CD4-positive, CD25-positive, alpha-beta regulatory T cell (primary cell): ENCODE measurements around the gene SMAD2. TPM values are rescaled to one million over a fixed set of nuclear protein-coding genes. Genes with fewer than 3 reads are reported as not detected.

Experiments used
- ATAC-seq, 2 donors: fragments of 150-1000 bp; cut with Tn5 transposase; one replicate each; pipeline ENCODE4 v1.10.0; 2021; ENCODE audit warnings: low read depth in 2 of 2, moderate number of reproducible peaks in 2 of 2, moderate library complexity in 1 of 2
- DNase-seq, 3 donors: peaks; one replicate each; pipeline versions ENCODE4 v3.0.0 to v3.0.0-alpha.2; 2012 to 2022; ENCODE audit warnings: mixed read lengths in 1 of 3
- H3K27ac ChIP-seq: one replicate; pipeline ENCODE4 v1.7.0; 2013; ENCODE audit warnings: mild to moderate bottlenecking, low read length; ENCODE audit not compliant: insufficient read depth, poor library complexity, severe bottlenecking
- H3K27me3 ChIP-seq: one replicate; pipeline ENCODE4 v1.7.0; 2013; ENCODE audit warnings: low read length; ENCODE audit not compliant: control insufficient read depth, insufficient read depth
- H3K36me3 ChIP-seq: one replicate; pipeline ENCODE4 v1.7.0; 2013; ENCODE audit warnings: mild to moderate bottlenecking, low read length, moderate library complexity; ENCODE audit not compliant: control insufficient read depth, insufficient read depth
- H3K4me1 ChIP-seq: 2 replicates; pipeline ENCODE4 v1.7.0; 2013; ENCODE audit warnings: mild to moderate bottlenecking, low read length; ENCODE audit not compliant: insufficient read depth, control insufficient read depth, poor library complexity, severe bottlenecking
- H3K4me3 ChIP-seq: one replicate; pipeline ENCODE4 v1.7.0; 2013; ENCODE audit warnings: low read depth, mild to moderate bottlenecking, low read length, moderate library complexity
- H3K9me3 ChIP-seq, 2 experiments: 1 replicate in 1 of 2; 2 replicates in 1 of 2; pipeline ENCODE4 v1.7.0; 2013; ENCODE audit warnings: low read length in 2 of 2, mild to moderate bottlenecking in 1 of 2, moderate library complexity in 1 of 2; ENCODE audit not compliant: control insufficient read depth in 2 of 2
- H3K27ac Mint-ChIP-seq, 3 donors: one replicate each; pipeline ENCODE4 v1.8.0; 2020 to 2022; ENCODE audit warnings: mild to moderate bottlenecking in 3 of 3, mixed read lengths in 3 of 3, moderate library complexity in 2 of 3
- H3K27me3 Mint-ChIP-seq: one replicate; pipeline ENCODE4 v1.8.0; 2022; ENCODE audit warnings: mild to moderate bottlenecking, mixed read lengths
- H3K36me3 Mint-ChIP-seq: one replicate; pipeline ENCODE4 v1.8.0; 2020; ENCODE audit warnings: mixed read lengths
- H3K4me1 Mint-ChIP-seq, 4 donors: one replicate each; pipeline ENCODE4 v1.8.0; 2020 to 2022; ENCODE audit warnings: mixed read lengths in 4 of 4, mild to moderate bottlenecking in 1 of 4
- H3K4me3 Mint-ChIP-seq, 4 donors: one replicate each; pipeline ENCODE4 v1.8.0; 2020 to 2022; ENCODE audit warnings: mild to moderate bottlenecking in 4 of 4, mixed read lengths in 4 of 4, moderate library complexity in 3 of 4
- H3K9me3 Mint-ChIP-seq, 7 donors: one replicate each; pipeline ENCODE4 v1.8.0; 2020 to 2022; ENCODE audit warnings: mixed read lengths in 7 of 7, mild to moderate bottlenecking in 3 of 7, moderate library complexity in 2 of 7
- polyA plus RNA-seq, 4 donors: library from polyadenylated mRNA; unstranded; fragments of 300-500 nt; fragmentation: Illumina TruSeq; gene quantifications; one replicate each; pipeline ENCODE4 v1.2.3, GENCODE V29; 2021
- total RNA-seq: library from RNA; stranded (reverse); gene quantifications from one replicate; pipeline ENCODE4 v1.2.3, GENCODE V29; 2022

The SMAD2 gene
- total and polyA plus RNA-seq, 5 donors from 2014 or later, result 78.1 to 115 (median 94.5) TPM

DNA sequence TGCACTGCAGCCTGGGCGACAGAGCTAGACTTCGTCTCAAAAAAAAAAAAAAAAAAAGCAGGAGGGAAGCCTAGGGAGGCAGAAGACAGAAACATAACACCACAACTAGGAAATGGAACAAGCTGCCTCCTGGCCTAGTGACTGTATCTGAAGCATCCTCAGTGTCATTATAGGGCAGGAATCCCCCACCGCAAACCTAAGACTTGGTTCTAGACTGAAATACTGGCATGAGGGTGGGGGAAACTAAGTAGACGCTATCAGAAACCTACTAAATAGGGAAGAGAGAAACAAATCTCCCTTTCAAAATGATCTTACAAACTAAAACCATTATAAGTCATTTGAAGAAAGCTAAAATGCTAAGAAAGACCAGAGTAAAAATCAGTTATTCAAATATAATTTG, 16.4 kb upstream of the SMAD2 start:
- no peaks in the 10 kb centered on the region for H3K9me3 ChIP-seq
- H3K27ac ChIP-seq, result no peak overlapping the region
- no peaks in the 10 kb centered on the region for H3K36me3 ChIP-seq
- Mint-ChIP-seq H3K36me3 (no peaks in the 10 kb centered on the region), H3K27me3 (peaks cover 39% of the 10 kb centered on the region), H3K27ac (no peak overlapping the region), H3K4me1 (peaks cover 0 to 5% (median 0%) of the 10 kb centered on the region in 4 donors), H3K4me3 (no peak overlapping the region), H3K9me3 (peaks cover 0 to 4% (median 2%) of the 10 kb centered on the region in 7 donors)
- peaks cover 9% of the 10 kb centered on the region for H3K27me3 ChIP-seq
- H3K4me1 ChIP-seq, result no peaks in the 10 kb centered on the region
- H3K4me3 ChIP-seq, result no peak overlapping the region
- no peak for ATAC-seq
- DNase-seq, result no peak

DNA sequence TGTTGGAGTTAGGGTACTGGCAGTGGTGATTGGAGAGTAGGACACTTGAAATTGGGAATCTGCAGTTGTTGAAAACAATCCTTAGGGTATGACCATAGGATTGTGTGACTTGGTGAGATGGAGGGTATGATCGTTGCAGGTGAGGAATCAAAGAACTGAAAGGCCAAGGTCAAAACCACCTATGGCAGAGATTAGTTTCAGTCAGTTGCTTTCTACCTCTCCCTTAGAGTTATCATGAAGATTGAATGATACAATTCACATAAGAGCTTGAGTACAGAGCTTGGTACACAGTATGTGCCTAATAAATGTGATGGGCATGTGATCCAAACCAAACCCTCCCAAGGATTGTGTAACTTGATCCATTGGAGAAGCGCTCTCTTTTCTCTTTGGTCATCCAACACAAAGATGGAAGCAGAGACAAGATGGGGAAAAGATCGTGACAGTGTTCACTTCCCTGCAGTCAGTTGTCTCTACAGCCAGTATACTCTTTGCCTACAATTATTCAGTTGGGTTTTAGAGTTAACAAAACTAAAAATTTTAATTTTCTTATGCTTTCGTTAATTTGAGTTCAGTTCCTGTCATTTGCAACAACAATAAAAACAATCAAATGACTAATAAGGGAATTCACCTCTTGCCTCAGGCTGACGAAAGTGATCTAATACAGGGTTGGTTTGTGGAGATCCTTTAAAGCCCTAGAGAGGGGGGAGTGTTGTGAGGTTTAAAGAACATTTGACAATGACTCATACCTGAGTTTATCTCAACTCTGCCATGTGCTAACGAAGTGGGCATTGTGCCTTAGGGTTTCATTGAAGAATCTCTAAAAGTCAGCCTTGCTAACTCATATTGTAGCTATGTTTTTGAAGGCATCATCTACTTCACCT, 14.8 kb upstream of the SMAD2 start:
- ATAC-seq, result peak; percentile 80 to 85
- H3K4me1 Mint-ChIP-seq, result peaks cover 0 to 5% (median 0%) of the 10 kb centered on the region in 4 donors

DNA sequence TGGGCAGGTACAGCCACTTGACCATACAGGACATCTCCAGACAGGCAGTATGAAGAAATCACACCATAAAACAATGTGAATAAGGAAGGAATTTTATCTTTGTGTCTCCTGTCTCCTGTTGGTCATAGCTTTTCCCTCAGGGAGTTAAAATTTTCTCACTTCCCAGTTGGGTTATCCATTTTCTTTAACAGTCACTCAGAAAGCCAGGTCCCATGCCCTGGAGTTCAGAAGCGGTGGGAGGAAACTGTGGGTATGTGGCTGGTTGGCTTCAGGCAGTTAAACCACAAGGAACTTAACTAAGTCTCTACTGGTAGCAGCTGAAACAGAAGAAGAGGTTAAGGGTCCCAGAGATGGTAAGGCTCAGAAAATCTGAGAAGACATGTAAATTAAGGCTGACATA, 6.5 kb upstream of the SMAD2 start:
- Mint-ChIP-seq H3K4me1 (peaks cover 3 to 14% (median 9%) of the 10 kb centered on the region in 4 donors), H3K36me3 (no peaks in the 10 kb centered on the region), H3K27me3 (peaks cover 7% of the 10 kb centered on the region), H3K9me3 (no peaks in the 10 kb centered on the region), H3K27ac (peak overlapping the region in 1 of 3 donors; percentile 22), H3K4me3 (no peak overlapping the region)
- no peak for DNase-seq
- H3K9me3 ChIP-seq, result no peaks in the 10 kb centered on the region
- peaks cover 1% of the 10 kb centered on the region for H3K4me1 ChIP-seq
- no peak for ATAC-seq
- H3K27ac ChIP-seq, result no peak overlapping the region
- H3K4me3 ChIP-seq, result no peak overlapping the region
- H3K36me3 ChIP-seq, result no peaks in the 10 kb centered on the region
- H3K27me3 ChIP-seq, result peaks cover 3% of the 10 kb centered on the region

More for the DNA sequence above, 14.8 kb upstream of the SMAD2 start:
- peaks cover 36% of the 10 kb centered on the region for H3K27me3 Mint-ChIP-seq
- peak in 1 of 3 donors; percentile 44 for DNase-seq
- Histone ChIP-seq H3K27ac (no peak overlapping the region), H3K27me3 (peaks cover 11% of the 10 kb centered on the region), H3K9me3 (no peaks in the 10 kb centered on the region), H3K4me1 (no peaks in the 10 kb centered on the region), H3K4me3 (no peak overlapping the region), H3K36me3 (no peaks in the 10 kb centered on the region)
- H3K9me3 Mint-ChIP-seq, result peaks cover 0 to 4% (median 2%) of the 10 kb centered on the region in 7 donors
- no peak overlapping the region for H3K27ac Mint-ChIP-seq
- no peaks in the 10 kb centered on the region for H3K36me3 Mint-ChIP-seq
- H3K4me3 Mint-ChIP-seq, result no peak overlapping the region

DNA sequence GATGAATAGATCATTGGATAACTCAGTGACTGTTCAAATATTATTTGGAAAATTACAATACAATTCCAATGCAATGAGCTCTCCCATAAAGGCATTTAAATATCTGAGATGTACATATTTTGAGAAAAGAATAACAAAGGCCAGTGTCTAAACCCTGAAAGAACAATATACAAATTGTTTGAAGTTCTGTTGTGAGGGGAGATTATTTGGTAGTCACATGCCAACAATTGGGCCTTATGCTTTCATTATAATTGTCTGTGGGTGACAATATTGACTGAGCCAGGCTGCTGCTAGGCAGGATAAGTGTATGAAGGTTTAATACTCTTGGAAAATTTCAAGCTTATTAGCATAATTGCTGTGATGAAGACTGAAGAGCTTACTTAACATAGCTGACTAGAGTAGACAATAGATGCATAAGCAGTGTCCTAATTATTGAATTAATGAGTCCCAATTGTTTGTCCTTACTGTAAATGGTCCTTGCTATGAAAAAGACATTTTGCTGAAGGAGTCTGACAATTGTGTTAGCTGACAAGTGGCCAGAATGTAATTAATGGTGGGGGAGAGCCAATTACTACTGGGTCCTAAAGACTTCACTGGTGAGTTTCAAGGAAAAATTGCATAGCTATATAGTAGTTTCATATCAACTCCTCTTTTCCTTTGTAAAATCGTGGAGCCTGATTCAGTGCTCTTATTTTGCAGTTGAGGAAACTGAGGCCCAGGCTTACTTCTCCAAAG, 5.0 kb upstream of the SMAD2 start:
- Mint-ChIP-seq H3K27ac (no peak overlapping the region), H3K4me3 (no peak overlapping the region), H3K4me1 (peaks cover 7 to 17% (median 13%) of the 10 kb centered on the region in 4 donors), H3K9me3 (no peaks in the 10 kb centered on the region), H3K27me3 (peaks cover 7% of the 10 kb centered on the region), H3K36me3 (no peaks in the 10 kb centered on the region)
- Histone ChIP-seq H3K4me1 (peaks cover 10% of the 10 kb centered on the region), H3K9me3 (no peaks in the 10 kb centered on the region), H3K27ac (no peak overlapping the region), H3K27me3 (peaks cover 2% of the 10 kb centered on the region), H3K36me3 (no peaks in the 10 kb centered on the region), H3K4me3 (no peak overlapping the region)
- ATAC-seq (no peak), DNase-seq (no peak)

DNA sequence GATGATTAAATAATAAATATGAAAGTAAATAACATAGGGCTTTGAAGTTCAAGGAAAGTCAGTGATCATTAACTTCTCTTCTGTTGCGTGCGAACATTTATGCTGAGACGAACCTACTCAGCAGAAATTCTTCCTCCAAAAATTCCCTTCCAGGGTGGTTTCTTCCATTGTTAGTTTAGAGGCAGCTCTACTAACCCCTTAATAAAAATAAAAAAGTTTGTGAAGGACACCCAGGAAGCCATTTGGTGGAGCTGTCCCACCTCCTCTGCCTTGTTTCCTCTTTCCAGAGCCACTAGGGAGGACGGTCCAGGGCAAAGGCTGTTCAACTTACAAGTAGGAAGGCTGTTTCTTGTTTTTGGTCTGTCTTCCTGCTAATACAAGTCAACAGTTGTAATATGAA, 2.1 kb upstream of the SMAD2 start:
- Mint-ChIP-seq H3K36me3 (no peaks in the 10 kb centered on the region), H3K4me1 (peaks cover 20 to 37% (median 30%) of the 10 kb centered on the region in 4 donors), H3K27ac (peak overlapping the region in 1 of 3 donors; percentile 91), H3K4me3 (peak overlapping the region in 2 of 4 donors; percentile 73 to 89), H3K27me3 (peaks cover 7% of the 10 kb centered on the region), H3K9me3 (no peaks in the 10 kb centered on the region)
- DNase-seq (no peak), ATAC-seq (no peak)
- Histone ChIP-seq H3K9me3 (no peaks in the 10 kb centered on the region), H3K4me3 (no peak overlapping the region), H3K4me1 (peaks cover 34% of the 10 kb centered on the region), H3K36me3 (no peaks in the 10 kb centered on the region), H3K27ac (no peak overlapping the region), H3K27me3 (no peaks in the 10 kb centered on the region)

DNA sequence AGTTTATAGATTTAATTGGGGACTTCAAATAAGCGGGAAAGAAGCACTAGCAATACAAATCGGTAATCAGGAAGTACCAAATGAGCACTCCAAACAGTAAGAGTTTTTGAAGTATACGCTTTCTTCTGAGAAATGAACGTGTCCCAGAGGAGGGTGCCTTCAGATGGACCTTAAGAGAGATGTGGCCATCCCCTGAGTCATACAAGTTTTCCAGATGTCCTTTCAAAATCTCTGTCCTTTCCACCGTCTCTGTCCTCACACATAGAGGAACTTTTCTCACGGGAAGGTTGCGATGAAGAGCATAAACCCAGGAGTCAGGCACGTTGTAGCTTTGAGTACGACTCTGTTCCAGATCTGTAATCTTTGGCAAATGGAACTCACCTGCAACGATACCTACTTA, 1.7 kb upstream of the SMAD2 start:
- Histone ChIP-seq H3K4me3 (peak overlapping the region; percentile 72), H3K27ac (peak overlapping the region; percentile 90), H3K9me3 (no peaks in the 10 kb centered on the region), H3K36me3 (no peaks in the 10 kb centered on the region), H3K4me1 (peaks cover 38% of the 10 kb centered on the region), H3K27me3 (no peaks in the 10 kb centered on the region)
- peak overlapping the region; percentile 85 to 89 (median 86) for H3K4me3 Mint-ChIP-seq
- no peak for ATAC-seq
- H3K4me1 Mint-ChIP-seq, result peaks cover 22 to 37% (median 33%) of the 10 kb centered on the region in 4 donors
- DNase-seq, result no peak
- no peaks in the 10 kb centered on the region for H3K9me3 Mint-ChIP-seq
- no peaks in the 10 kb centered on the region for H3K36me3 Mint-ChIP-seq
- peaks cover 7% of the 10 kb centered on the region for H3K27me3 Mint-ChIP-seq
- H3K27ac Mint-ChIP-seq, result peak overlapping the region; percentile 86 to 92 (median 91)

DNA sequence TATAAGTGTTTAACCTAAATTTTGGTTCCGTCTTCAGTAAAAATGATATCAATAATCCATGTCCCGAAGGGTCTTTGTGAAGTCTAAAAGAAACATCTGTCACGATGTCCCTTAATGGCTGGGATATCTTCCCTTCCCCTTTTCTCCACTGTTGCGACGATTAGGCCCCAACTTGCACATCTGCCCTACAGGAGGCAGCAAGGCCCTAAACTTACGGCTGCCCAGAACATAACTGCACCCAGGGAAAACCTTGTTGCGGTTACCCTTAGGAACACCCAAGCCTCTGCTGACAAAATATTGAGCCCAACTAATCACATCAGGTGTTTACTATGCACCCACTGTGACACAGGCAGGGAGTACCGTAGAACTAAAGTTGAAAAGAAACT, 1.3 kb upstream of the SMAD2 start:
- H3K9me3 Mint-ChIP-seq, result no peaks in the 10 kb centered on the region
- H3K36me3 Mint-ChIP-seq, result no peaks in the 10 kb centered on the region
- Histone ChIP-seq H3K27me3 (no peaks in the 10 kb centered on the region), H3K4me1 (peaks cover 43% of the 10 kb centered on the region), H3K36me3 (no peaks in the 10 kb centered on the region), H3K27ac (peak overlapping the region; percentile 90), H3K4me3 (peak overlapping the region; percentile 72), H3K9me3 (no peaks in the 10 kb centered on the region)
- peak overlapping the region; percentile 86 to 92 (median 91) for H3K27ac Mint-ChIP-seq
- peaks cover 7% of the 10 kb centered on the region for H3K27me3 Mint-ChIP-seq
- peak overlapping the region; percentile 85 to 89 (median 86) for H3K4me3 Mint-ChIP-seq
- DNase-seq, result peak in 2 of 3 donors; percentile 13 to 46
- ATAC-seq, result no peak
- H3K4me1 Mint-ChIP-seq, result peaks cover 26 to 42% (median 36%) of the 10 kb centered on the region in 4 donors
